GM19193 (cell line): Measurements from ENCODE around the gene TNRC6C.

ENCODE experiments used
- POLR2A ChIP-seq: IDR thresholded peaks from 4 replicates; pipeline ENCODE4 v1.6.1; 2011; ENCODE audit not compliant: insufficient read depth, insufficient read length; ENCODE audit errors: extremely low read depth

TNRC6C gene

DNA sequence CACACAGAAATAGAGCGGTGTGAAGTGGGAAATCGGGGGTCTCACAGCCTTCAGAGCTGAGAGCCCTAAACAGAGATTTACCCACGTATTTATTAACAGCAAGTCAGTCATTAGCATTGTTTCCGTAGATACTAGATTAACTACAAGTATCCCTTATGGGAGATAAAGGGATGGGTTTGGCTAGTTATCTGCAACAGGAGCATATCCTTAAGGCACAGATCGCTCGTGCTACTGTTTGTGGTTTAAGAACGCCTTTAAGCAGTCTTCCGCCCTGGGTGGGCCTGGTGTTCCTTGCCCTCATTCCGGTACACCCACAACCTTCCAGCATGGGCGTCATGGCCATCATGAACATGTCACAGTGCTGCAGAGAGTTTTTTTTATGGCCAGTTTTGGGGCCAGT lies 143.0 kb downstream of the TNRC6C start:
- TF ChIP-seq POLR2A: no peak

- TF ChIP-seq POLR2A: no peak
Measured at GRCh38 chr17:78103311-78103710, 144.8 kb downstream of the TNRC6C start.

DNA sequence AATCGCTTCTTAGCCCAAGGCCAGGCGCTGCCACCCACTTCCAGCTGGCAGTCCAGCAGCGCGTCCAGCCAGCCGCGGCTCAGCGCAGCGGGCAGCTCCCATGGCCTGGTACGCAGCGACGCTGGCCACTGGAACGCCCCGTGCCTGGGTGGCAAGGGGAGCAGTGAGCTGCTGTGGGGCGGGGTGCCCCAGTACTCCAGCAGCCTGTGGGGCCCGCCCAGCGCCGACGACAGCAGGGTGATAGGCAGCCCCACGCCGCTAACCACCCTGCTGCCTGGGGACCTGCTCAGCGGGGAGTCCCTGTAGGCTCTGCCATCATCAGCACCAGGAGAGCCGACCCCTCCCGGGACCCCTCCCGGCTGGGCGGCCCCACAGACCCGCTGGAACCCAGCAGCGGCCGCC lies 146.0 kb downstream of the TNRC6C start:
- TF ChIP-seq POLR2A: no peak

GRCh38 chr17:78105101-78105500 lies 146.6 kb downstream of the TNRC6C start:
- no peak for TF ChIP-seq POLR2A

- no peak for TF ChIP-seq POLR2A
Measured at GRCh38 chr17:78105551-78105950, 147.0 kb downstream of the TNRC6C start.

DNA sequence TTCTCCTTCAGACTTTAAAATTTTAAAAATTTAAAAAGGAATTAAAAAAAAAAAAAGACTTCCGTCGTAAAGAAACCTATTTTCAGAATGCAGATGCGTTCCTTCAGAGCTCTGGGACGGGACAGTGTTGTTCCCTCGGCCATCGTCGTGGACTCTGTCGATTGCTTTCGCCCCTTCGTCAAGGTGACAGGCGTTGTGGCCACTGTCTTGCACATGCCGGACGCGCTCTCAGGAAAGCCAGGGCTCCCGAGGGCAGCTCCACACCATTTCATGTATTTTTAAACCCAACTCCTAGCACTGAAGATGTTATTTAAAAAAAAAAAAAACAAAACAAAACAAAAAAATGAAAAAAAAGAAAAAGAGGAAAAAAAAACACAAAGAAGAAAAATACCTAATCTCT lies 147.7 kb downstream of the TNRC6C start:
- TF ChIP-seq POLR2A: no peak

DNA sequence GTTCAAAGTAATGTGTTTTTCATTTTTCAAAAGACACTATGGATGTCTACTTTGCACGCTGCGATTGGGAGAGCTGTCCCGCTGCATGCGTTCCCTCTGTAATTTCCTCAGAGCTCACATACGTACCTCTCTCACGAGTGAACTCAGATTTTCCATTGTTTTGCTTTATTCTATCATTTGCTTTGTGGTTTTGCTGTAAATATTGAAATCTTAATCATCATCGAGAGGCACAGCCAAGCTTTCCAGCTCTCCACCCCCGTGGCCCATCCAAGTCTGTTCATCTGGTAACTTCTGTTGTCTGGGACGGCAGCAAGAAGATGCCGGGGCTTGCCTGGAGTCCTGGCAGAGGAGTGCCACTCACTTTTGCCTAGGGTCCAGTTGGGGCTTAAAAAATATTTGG lies 149.0 kb downstream of the TNRC6C start:
- no peak for TF ChIP-seq POLR2A

GRCh38 chr17:78107976-78108725 lies 149.6 kb downstream of the TNRC6C start:
- TF ChIP-seq POLR2A: no peak

- no peak for TF ChIP-seq POLR2A
Measured at GRCh38 chr17:78108726-78109488, 150.4 kb downstream of the TNRC6C start.

DNA sequence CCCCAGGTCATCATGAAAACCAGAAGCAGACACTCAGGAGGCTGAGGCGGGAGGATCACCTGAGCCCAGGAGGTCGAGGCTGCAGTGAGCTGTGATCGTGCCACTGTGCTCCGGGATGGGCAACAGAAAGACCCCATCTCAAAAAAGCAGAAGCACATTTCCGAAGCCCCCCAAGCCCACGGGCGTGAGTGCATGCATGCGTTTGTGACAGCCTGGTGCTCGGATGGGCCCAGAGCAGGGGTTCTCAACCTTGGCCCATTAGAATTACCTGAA lies 150.9 kb downstream of the TNRC6C start:
- no peak for TF ChIP-seq POLR2A

- no peak for TF ChIP-seq POLR2A
Measured at GRCh38 chr17:78110363-78111015, 152.0 kb downstream of the TNRC6C start.

GRCh38 chr17:78111016-78111726 lies 152.7 kb downstream of the TNRC6C start:
- peak; percentile 29 for TF ChIP-seq POLR2A

DNA sequence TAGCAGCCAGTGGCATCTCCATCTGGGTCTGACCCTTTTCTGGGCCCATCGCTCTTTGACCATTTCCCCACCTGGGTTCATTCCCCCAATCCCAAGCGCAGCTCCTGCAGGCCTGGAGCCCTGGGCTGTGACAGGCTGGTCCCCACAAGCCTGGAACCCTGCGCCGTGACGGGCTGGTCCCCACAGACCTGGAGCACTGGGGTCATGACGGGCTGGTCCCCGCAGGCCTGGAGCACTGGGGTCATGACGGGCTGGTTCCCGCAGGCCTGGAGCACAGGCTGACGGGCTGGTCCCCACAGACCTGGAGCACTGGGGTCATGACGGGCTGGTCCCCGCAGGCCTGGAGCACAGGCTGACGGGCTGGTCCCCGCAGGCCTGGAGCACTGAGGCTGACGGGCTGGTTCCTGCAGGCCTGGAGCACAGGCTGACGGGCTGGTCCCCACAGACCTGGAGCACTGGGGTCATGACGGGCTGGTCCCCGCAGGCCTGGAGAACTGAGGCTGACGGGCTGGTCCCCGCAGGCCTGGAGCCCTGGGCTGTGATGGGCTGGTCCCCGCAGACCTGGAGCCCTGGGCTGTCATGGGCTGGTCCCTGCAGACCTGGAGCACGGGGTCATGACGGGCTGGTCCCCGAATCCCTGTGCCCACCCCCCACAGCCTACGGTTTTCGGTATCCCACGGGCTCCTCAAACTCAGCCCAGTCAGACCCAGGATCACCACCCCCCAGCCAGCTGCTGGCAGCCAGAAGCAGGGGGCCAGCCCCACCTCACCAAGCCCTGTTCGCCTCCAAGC lies 153.4 kb downstream of the TNRC6C start:
- TF ChIP-seq POLR2A: no peak
